DLD1 (cell line): Measurements from ENCODE around the gene CFTR.
"Not testable (repeated sequence)": the region's sequence is repeated elsewhere in the genome, so short reads cannot be mapped to it uniquely, and the experiment has no call there.

Source experiments
- in situ Hi-C: cut with HindIII; loops from 2 replicates; pipeline ENCODE4 v1.10.0; 2017; ENCODE audit warnings: low sequenced_read_pairs

Gene CFTR

GRCh38 chr7:117493460-117493859 lies 13.6 kb downstream of the CFTR start:
- in situ Hi-C loops, result no loop called here

DNA sequence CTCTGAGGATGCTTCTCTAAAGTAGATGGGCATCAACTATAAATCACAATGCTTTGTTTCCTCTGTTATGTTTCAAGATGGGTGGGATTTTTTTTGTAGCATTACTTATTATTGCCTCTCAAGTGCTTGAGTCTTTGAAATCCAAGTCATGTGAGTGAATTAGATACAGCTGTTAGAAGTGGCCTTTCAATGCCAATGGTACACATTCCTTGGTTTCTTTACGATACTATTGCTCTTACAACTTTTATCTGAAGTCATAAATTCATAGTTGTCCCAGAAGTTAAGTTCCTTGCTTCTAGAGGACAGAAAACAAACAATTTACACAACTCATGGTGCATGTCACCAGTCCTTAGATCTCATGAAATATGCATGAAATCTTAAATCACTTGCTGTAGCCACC lies 15.5 kb downstream of the CFTR start:
- in situ Hi-C loops, result no loop called here

- in situ Hi-C loops, result no loop called here
These were observed 22.5 kb downstream of the CFTR start for GRCh38 chr7:117502331-117502730.

GRCh38 chr7:117505238-117505637 lies 25.4 kb downstream of the CFTR start:
- in situ Hi-C loops, result no loop called here

DNA sequence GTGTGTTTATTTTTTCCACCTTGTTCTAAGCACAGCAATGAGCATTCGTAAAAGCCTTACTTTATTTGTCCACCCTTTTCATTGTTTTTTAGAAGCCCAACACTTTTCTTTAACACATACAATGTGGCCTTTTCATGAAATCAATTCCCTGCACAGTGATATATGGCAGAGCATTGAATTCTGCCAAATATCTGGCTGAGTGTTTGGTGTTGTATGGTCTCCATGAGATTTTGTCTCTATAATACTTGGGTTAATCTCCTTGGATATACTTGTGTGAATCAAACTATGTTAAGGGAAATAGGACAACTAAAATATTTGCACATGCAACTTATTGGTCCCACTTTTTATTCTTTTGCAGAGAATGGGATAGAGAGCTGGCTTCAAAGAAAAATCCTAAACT lies 28.9 kb downstream of the CFTR start:
- in situ Hi-C loops, result no loop called here

- in situ Hi-C loops, result not testable (repeated sequence)
These were observed 37.4 kb downstream of the CFTR start for GRCh38 chr7:117517194-117517593.

GRCh38 chr7:117530390-117530789 lies 50.6 kb downstream of the CFTR start:
- in situ Hi-C loops, result no loop called here

- in situ Hi-C loops, result no loop called here
These were observed 51.9 kb downstream of the CFTR start for GRCh38 chr7:117531595-117532244.

- in situ Hi-C loops, result no loop called here
These were observed 58.2 kb downstream of the CFTR start for GRCh38 chr7:117538053-117538452.

DNA sequence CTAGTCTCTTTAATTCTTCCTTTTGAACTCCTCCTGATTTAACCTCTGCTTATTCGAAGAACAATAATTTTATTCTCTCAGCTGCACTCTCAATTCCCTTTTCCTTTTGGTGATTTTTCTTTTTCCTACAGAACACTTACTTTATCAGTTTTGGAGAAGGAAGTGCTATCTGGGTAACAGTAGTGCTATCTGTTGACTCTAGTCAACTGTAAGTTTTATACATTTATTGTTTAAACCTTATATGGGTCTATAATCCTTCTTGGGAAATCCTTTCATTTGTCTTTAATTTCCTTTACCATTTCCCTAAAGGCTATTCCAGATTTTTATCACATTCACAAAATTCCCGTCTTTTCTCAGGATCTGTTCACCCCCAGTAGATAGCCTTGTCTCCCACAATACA lies 64.2 kb downstream of the CFTR start:
- in situ Hi-C loops, result no loop called here

GRCh38 chr7:117548035-117548434 lies 68.2 kb downstream of the CFTR start:
- in situ Hi-C loops, result no loop called here

GRCh38 chr7:117550625-117551024 lies 70.8 kb downstream of the CFTR start:
- in situ Hi-C loops, result no loop called here

- in situ Hi-C loops, result no loop called here
These were observed 72.8 kb downstream of the CFTR start for GRCh38 chr7:117552660-117553059.

DNA sequence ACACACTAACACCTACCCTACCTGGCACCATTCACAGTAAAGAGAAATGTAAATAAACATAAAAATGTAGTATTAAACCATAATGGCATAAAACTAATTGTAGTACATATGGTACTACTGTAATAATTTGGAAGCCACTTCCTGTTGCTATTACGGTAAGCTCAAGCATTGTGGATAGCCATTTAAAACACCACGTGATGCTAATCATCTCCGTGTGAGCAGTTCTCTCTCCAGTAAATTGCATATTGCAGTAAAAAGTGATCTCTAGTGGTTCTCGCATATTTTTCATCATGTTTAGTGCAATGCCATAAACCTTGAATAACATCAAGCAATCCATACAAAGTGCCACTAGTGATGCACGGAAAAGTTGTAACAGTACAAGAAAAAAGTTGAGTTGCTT lies 75.4 kb downstream of the CFTR start:
- in situ Hi-C loops, result no loop called here

- in situ Hi-C loops, result no loop called here
These were observed 79.6 kb downstream of the CFTR start for GRCh38 chr7:117559391-117559790.

DNA sequence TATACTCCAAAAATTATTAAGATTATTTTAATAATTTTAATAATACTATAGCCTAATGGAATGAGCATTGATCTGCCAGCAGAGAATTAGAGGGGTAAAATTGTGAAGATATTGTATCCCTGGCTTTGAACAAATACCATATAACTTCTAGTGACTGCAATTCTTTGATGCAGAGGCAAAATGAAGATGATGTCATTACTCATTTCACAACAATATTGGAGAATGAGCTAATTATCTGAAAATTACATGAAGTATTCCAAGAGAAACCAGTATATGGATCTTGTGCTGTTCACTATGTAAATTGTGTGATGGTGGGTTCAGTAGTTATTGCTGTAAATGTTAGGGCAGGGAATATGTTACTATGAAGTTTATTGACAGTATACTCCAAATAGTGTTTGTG lies 80.2 kb downstream of the CFTR start:
- in situ Hi-C loops, result no loop called here

GRCh38 chr7:117562759-117563158 lies 82.9 kb downstream of the CFTR start:
- in situ Hi-C loops, result no loop called here

- in situ Hi-C loops, result no loop called here
These were observed 84.3 kb downstream of the CFTR start for GRCh38 chr7:117564080-117564479.

DNA sequence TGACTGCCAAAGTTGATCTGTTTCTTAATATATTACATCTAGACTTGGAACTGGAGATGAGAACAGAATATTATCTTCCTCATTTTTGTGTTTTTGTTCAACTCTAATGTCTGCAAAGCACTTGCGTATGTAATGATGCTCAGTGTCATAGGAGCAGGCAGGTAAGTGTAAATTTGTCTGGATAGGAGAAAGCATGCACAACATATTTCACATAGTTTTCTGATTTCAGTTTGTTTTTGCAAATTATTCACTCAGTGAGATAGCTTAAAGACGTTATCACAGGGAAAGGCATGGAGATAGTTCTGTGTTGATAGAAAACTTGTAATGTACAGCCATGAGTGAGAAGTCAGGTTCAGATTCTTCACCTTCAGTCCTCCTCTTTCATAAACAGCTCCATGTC lies 84.8 kb downstream of the CFTR start:
- in situ Hi-C loops, result no loop called here

DNA sequence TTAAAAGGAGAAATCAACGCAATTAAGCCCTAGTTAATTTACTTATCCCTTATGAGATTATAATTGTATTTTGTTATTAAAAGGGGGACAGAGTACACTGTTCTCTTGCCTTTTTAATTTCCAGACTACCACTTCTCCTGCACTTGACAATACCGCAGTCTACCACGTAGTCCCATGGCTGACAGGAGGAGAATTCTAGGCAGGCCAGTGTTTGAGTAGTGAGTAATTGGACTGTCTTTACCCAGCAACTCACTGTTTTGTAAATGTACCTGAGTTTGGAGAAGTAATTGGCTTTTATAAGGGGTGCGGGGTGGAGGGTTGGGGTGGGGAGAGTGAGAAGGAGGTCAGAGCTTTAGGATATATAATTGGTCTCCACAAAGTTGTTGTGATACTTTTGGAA lies 85.4 kb downstream of the CFTR start:
- in situ Hi-C loops, result no loop called here

DNA sequence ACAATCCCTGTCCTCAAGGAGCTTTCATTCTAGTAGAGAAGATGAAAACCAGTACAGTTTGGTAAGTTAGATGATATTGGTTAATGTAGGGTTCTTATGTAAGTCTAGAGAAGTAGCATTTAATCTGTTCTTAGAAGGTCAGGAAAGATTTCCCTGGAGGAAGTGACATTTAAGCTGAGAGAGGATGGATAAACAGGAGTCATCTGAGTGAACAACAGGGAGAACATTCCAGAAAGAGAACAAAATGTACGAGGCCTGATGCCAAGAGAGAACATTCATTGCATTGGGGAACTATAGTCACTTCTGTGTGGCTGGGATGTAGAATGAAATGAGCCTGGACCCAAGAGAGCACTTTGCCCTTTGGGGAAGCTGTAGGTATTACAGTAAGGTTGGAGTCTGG lies 88.0 kb downstream of the CFTR start:
- in situ Hi-C loops, result no loop called here

GRCh38 chr7:117572856-117573620 lies 93.2 kb downstream of the CFTR start:
- in situ Hi-C loops, result no loop called here

- in situ Hi-C loops, result no loop called here
These were observed 101.6 kb downstream of the CFTR start for GRCh38 chr7:117581424-117581823.
